ENCODE results near the gene CLIC3. TPM values are rescaled to one million over a fixed set of nuclear protein-coding genes. Genes with fewer than 3 reads are reported as not detected.

Gene CLIC3
- total RNA-seq, 6 experiments from 2014 or later = 0.37 to 0.51 TPM; not detected in 4

DNA sequence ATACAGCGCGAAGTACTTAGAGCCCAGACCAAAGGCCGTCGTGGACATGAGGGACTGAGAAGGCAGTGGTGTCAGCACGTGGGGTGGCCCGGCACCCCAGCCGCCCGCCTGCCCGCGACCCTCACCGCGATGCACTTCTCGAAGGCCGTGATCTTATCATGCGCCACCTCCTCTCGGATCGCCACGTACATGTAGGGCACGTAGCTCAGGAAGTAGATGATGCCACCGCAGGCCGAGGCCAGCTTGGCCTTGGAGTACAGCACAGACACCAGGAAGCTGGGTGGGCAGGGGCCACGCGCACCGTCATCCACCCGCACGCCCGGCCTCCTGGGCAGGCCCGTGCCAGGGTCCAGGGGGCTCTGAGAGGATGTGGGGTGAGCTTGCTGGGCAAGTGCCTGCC lies 20.7 kb upstream of the CLIC3 start:
- peaks cover 0 to 17% (median 1%) of the 10 kb centered on the region in 4 donors for H3K36me3 ChIP-seq
- WGBS (ENCODE audit: insufficient coverage, low coverage, low lambda C conversion rate, missing lambda C conversion rate) = 93% methylated on average over 6 of the region's 28 CpGs
- intact Hi-C loops (cut with DNase I) = no loop called here
- ATAC-seq (no peak), DNase-seq (no peak)
- no peak overlapping the region for H3K4me3 ChIP-seq
- H3K4me1 ChIP-seq = no peaks in the 10 kb centered on the region
- H3K9me3 ChIP-seq = no peaks in the 10 kb centered on the region
- no peaks in the 10 kb centered on the region for H3K27me3 ChIP-seq
- TF ChIP-seq CTCF (IDR thresholded peaks at IDR 0.05) (no peak), POLR2A (IDR thresholded peaks at IDR 0.05) (no peak)
- H3K27ac ChIP-seq = no peak overlapping the region

DNA sequence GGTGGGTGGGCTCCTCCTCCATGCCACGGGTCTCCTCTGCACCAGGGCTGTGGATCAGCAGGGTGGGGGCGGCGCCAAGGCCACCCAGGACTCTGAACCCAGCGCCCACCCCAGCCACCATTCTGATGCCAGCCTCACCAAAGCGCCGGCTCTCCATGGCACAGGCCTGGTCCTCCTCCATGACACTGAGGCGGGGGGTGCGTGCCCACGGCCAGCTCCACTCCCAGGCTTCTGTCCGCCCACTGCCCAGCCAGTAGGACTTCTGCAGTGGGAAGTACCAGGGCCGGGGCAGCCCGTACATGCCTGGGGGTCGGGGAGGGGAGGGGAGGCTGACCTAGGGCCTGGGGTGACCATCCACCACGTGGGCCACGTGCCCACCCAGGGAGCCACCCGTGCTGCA lies 20.1 kb upstream of the CLIC3 start:
- no peak overlapping the region for H3K4me3 ChIP-seq
- no peak overlapping the region for H3K27ac ChIP-seq
- TF ChIP-seq POLR2A (IDR thresholded peaks at IDR 0.05) = no peak
- no peak for TF ChIP-seq CTCF (IDR thresholded peaks at IDR 0.05)
- no peaks in the 10 kb centered on the region for H3K9me3 ChIP-seq
- intact Hi-C loops (cut with DNase I) = no loop called here
- no peaks in the 10 kb centered on the region for H3K4me1 ChIP-seq
- no CpG with 5 or more reads among the region's 16 CpGs for WGBS (ENCODE audit: insufficient coverage, low coverage, low lambda C conversion rate, missing lambda C conversion rate)
- H3K27me3 ChIP-seq = no peaks in the 10 kb centered on the region
- DNase-seq (no peak), ATAC-seq (no peak)
- H3K36me3 ChIP-seq = peaks cover 0 to 17% (median 1%) of the 10 kb centered on the region in 4 donors

- ATAC-seq (no peak), DNase-seq (no peak)
- TF ChIP-seq CTCF (IDR thresholded peaks at IDR 0.05) (no peak), POLR2A (IDR thresholded peaks at IDR 0.05) (no peak)
- no CpG with 5 or more reads among the region's 21 CpGs for WGBS (ENCODE audit: insufficient coverage, low coverage, low lambda C conversion rate, missing lambda C conversion rate)
- H3K27me3 ChIP-seq = no peaks in the 10 kb centered on the region
- H3K4me1 ChIP-seq = no peaks in the 10 kb centered on the region
- H3K4me3 ChIP-seq = no peak overlapping the region
- peaks cover 0 to 17% (median 1%) of the 10 kb centered on the region in 4 donors for H3K36me3 ChIP-seq
- no peaks in the 10 kb centered on the region for H3K9me3 ChIP-seq
- no peak overlapping the region for H3K27ac ChIP-seq
- intact Hi-C loops (cut with DNase I) = no loop called here
Observed at GRCh38 chr9:137015976-137016375, 19.6 kb upstream of the CLIC3 start.

GRCh38 chr9:137015540-137015930 lies 19.2 kb upstream of the CLIC3 start:
- no peak overlapping the region for H3K4me3 ChIP-seq
- TF ChIP-seq POLR2A (IDR thresholded peaks at IDR 0.05) (no peak), CTCF (IDR thresholded peaks at IDR 0.05) (no peak)
- H3K4me1 ChIP-seq = no peaks in the 10 kb centered on the region
- DNase-seq (no peak), ATAC-seq (no peak)
- H3K27ac ChIP-seq = no peak overlapping the region
- H3K27me3 ChIP-seq = no peaks in the 10 kb centered on the region
- peaks cover 0 to 17% (median 0%) of the 10 kb centered on the region in 4 donors for H3K36me3 ChIP-seq
- no peaks in the 10 kb centered on the region for H3K9me3 ChIP-seq
- intact Hi-C loops (cut with DNase I) = no loop called here
- WGBS (ENCODE audit: insufficient coverage, low coverage, low lambda C conversion rate, missing lambda C conversion rate) = 98% methylated on average over 6 of the region's 25 CpGs
